Measurements from ENCODE around the gene TAOK1.

Gene TAOK1

GRCh38 chr17:29591737-29592608 is 201.8 kb downstream of the TAOK1 start (continued):
- TF ChIP-seq ZNF184 (tag by site-specific recombination; IDR thresholded peaks at IDR 0.05), result 0 out of 2 replicates have a peak, but pooled peaks have one; percentile 3
- peak; percentile 91 for TF ChIP-seq ZFHX2 (tag by site-specific recombination; conservative IDR thresholded peaks at IDR 0.05)
- TF ChIP-seq GLIS1 (tag by site-specific recombination; IDR thresholded peaks at IDR 0.05), result peak; percentile 79
- TF ChIP-seq, protein P1, sequence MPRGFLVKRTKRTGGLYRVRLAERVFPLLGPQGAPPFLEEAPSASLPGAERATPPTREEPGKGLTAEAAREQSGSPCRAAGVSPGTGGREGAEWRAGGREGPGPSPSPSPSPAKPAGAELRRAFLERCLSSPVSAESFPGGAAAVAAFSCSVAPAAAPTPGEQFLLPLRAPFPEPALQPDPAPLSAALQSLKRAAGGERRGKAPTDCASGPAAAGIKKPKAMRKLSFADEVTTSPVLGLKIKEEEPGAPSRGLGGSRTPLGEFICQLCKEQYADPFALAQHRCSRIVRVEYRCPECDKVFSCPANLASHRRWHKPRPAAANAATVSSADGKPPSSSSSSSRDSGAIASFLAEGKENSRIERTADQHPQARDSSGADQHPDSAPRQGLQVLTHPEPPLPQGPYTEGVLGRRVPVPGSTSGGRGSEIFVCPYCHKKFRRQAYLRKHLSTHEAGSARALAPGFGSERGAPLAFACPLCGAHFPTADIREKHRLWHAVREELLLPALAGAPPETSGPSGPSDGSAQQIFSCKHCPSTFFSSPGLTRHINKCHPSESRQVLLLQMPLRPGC (tag by site-specific recombination; IDR thresholded peaks at IDR 0.05), result peak; percentile 65; the same call in 1 of the 2 replicates
- TF ChIP-seq MZF1 (tag by site-specific recombination; IDR thresholded peaks at IDR 0.05; ENCODE audit: borderline replicate concordance), result no peak
- peak; percentile 92 for TF ChIP-seq GLIS2 (tag by site-specific recombination; IDR thresholded peaks at IDR 0.05)
- peak; percentile 58 for TF ChIP-seq BCL11B (tag by site-specific recombination; IDR thresholded peaks at IDR 0.05; ENCODE audit: low read depth)
- TF ChIP-seq SCRT2 (tag by site-specific recombination; IDR thresholded peaks at IDR 0.05), result peak; percentile 75
- no peak for TF ChIP-seq ZNF449 (tag by site-specific recombination; IDR thresholded peaks at IDR 0.05)
- TF ChIP-seq ZNF610 (tag by site-specific recombination; IDR thresholded peaks at IDR 0.05; ENCODE audit: borderline replicate concordance), result peak; percentile 56; the same call in 1 of the 2 replicates
- TF ChIP-seq, protein P2, sequence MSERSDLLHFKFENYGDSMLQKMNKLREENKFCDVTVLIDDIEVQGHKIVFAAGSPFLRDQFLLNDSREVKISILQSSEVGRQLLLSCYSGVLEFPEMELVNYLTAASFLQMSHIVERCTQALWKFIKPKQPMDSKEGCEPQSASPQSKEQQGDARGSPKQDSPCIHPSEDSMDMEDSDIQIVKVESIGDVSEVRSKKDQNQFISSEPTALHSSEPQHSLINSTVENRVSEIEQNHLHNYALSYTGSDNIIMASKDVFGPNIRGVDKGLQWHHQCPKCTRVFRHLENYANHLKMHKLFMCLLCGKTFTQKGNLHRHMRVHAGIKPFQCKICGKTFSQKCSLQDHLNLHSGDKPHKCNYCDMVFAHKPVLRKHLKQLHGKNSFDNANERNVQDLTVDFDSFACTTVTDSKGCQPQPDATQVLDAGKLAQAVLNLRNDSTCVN (tag by site-specific recombination; optimal IDR thresholded peaks at IDR 0.05), result peak; percentile 43
- peak; percentile 85 for TF ChIP-seq ZNF654 (tag by site-specific recombination; IDR thresholded peaks at IDR 0.05; ENCODE audit: low read depth)
- no peak for TF ChIP-seq ZNF121 (tag by site-specific recombination; IDR thresholded peaks at IDR 0.05)
- TF ChIP-seq ZBTB7A (tag by site-specific recombination; IDR thresholded peaks at IDR 0.05; ENCODE audit: low read depth), result peak; percentile 73; the same call in 1 of the 2 replicates
- TF ChIP-seq ZNF76 (tag by site-specific recombination; IDR thresholded peaks at IDR 0.05; ENCODE audit: borderline replicate concordance, low read depth), result no peak; the same call in 1 of the 2 replicates
- TF ChIP-seq KLF7 (tag by site-specific recombination; IDR thresholded peaks at IDR 0.05; ENCODE audit: borderline replicate concordance), result peak; percentile 81; the same call in 1 of the 2 replicates
- TF ChIP-seq HIC1 (tag by site-specific recombination; IDR thresholded peaks at IDR 0.05), result peak; percentile 94
- TF ChIP-seq ZNF660 (tag by site-specific recombination; IDR thresholded peaks at IDR 0.05), result peak; percentile 86
- peak; percentile 91 for TF ChIP-seq ZBTB17 (tag by site-specific recombination; IDR thresholded peaks at IDR 0.05)
- peak; percentile 91 for TF ChIP-seq EGR2 (tag by site-specific recombination; IDR thresholded peaks at IDR 0.05; ENCODE audit: low read depth)
- TF ChIP-seq KLF9 (tag by site-specific recombination; IDR thresholded peaks at IDR 0.05; ENCODE audit: low read depth), result peak; percentile 65; the same call in 1 of the 2 replicates
- no peak for TF ChIP-seq ZNF529 (tag by site-specific recombination; IDR thresholded peaks at IDR 0.05; ENCODE audit: insufficient replicate concordance)
- 0 out of 2 replicates have a peak, but pooled peaks have one; percentile 3 for TF ChIP-seq ZBTB11 (tag by site-specific recombination; conservative IDR thresholded peaks at IDR 0.05; ENCODE audit: low read depth)
- peak; percentile 48 for TF ChIP-seq BCL11A (tag by site-specific recombination; IDR thresholded peaks at IDR 0.05; ENCODE audit: low read depth)

Data from HEK293 (cell line).